Kidney glomerular epithelial cell (primary cell): Measurements from ENCODE around the gene GNAT1.
A peak's percentile ranks its signal among the peaks of the same experiment; 100 is the strongest.

ENCODE experiments used
- DNase-seq: peaks from one replicate; lab custom pipeline; 2025; lab: John Stamatoyannopoulos, UW

Gene GNAT1

DNA sequence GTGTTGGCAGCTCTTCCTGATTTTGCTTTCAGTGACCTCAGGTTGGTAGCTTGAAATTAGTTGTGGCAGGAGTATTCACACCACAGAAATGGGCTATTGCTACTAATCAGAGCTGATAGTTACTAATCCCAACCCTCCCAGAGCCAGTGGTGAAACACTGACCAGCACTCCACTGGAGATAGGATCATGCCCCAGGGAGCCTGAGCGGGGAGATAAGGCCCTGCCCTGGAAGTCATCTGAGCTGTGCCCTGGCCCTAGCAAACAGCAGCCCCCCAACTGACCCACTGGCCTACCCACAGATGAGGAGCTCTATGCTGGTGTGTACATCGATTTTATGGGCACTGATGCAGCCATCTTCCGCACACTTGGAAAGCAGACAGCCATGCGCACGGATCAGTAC is 9.4 kb upstream of the GNAT1 start:
- DNase-seq = no peak

DNA sequence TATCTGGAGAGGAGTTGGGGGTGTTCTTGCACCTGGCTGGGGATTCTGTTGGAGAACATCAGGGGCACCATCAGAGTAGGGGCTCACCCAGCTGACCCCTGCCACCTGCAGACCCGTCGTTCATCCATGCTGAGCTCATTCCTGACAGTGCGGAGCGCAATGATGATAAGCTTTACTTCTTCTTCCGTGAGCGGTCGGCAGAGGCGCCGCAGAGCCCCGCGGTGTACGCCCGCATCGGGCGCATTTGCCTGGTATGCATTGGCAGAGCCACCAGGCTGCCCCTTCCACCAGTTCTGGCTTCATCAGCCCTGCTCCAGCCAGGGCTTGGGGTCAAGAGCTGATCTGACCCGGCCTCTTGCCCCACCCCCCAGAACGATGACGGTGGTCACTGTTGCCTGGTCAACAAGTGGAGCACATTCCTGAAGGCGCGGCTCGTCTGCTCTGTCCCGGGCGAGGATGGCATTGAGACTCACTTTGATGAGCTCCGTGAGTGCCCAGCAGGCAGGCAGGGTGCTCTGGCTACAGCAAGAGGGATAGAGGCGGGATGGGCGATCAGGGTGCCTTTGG is 8.8 kb upstream of the GNAT1 start:
- DNase-seq = no peak

DNA sequence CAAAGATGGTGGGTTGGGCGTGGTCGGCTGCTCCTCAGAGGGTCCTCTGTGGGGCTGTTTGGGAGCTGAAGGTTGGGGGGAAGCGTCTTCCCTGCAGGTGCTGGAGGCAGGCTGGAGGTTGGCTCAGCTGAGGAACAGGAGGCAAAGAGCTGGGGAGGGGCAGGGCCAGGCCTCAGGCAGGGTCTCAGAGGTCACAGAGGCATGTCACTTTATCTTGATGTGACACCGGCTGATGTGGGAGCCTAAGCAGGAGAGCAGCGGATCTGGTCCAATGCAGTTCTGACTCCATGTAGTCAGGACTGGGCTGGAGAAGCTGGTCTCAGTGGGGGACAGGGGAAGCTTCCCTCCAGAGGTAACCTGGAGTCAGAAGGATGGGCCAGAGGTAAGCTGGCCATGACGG is 7.7 kb upstream of the GNAT1 start:
- no peak for DNase-seq

DNA sequence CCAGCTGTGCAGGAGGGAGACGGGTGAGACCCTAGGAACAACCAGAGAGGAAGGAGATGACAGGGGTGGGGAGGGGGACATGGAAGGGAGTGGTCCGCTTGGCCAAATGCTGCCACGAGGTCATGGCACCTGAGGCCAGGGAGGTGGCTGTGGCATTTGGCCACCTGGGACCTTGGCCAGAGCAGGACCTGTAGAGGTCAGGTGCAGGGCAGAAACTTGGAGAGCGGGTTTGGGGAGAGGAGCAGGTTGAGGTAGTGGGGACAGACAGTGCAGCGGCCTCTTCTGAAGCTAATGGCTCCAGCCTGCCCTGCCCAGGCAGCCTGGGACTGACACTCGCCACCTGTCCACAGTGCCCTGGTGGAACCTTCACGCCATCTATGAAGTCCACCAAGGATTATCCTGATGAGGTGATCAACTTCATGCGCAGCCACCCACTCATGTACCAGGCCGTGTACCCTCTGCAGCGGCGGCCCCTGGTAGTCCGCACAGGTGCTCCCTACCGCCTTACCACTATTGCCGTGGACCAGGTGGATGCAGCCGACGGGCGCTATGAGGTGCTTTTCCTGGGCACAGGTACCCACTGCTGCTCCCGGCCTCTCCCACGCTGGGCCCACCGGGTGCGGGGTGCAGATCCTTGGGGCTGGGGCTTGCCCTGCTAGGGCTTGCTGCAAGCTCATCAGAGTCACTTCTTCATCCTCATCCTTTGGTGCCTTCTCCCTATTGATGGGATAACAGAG is 7.0 kb upstream of the GNAT1 start:
- no peak for DNase-seq

DNA sequence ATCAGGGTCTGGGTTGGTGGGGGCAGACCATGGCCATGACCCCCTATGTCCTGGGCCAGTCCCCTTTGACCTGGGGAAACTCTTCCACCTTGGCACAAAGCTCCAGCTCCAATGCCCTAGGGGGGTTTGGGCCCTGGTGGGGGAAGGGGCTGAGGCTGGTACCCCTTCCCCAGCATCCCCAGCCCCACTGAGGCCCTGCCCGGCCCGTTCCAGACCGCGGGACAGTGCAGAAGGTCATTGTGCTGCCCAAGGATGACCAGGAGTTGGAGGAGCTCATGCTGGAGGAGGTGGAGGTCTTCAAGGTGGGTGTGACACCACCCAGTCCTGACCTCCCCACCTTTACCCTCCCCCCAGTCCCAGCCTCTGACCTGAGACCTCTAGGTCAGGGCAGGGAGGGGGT is 6.2 kb upstream of the GNAT1 start:
- no peak for DNase-seq

DNA sequence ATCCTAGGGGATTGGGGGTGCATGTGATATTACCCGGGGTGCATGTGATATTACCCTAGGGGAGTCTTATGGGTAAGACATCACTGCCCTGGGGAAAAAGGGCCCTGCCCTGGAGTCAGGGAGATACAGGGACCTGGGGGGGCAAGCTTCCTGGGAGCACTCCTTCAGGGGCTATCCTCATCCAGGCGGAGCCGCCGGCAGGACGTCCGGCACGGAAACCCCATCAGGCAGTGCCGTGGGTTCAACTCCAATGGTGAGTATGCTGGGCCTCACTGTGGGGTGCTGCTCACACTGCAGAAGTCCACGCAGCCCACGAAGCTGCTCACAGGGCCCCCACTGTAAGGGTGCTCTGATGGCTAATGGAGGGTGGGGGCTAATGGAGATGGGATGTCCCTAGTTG is 5.3 kb upstream of the GNAT1 start:
- DNase-seq = no peak

DNA sequence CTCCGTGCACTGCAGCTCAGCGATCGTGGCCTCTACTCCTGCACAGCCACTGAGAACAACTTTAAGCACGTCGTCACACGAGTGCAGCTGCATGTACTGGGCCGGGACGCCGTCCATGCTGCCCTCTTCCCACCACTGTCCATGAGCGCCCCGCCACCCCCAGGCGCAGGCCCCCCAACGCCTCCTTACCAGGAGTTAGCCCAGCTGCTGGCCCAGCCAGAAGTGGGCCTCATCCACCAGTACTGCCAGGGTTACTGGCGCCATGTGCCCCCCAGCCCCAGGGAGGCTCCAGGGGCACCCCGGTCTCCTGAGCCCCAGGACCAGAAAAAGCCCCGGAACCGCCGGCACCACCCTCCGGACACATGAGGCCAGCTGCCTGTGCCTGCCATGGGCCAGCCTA is 3.7 kb upstream of the GNAT1 start:
- no peak for DNase-seq

DNA sequence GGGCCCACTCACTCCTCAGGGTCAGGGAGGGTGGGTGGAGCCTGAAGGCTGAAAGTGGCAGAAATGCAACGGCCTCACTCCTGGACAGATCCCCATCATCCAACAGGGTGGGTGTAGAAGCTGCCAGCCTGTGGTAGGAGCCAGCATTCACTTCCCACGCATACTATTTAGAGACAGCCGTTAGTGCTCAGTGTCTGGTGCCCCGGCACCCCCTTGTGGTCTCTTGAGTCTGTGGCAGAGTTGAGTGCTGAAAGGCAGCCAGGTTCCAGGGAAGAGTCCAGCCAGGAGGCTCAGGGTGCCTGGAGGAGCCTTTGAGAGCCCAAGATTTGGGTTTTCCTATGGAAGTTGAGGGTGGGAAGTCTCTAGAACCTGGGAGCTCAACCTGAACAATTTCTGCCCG is 2.1 kb upstream of the GNAT1 start:
- peak; percentile 92 for DNase-seq

DNA sequence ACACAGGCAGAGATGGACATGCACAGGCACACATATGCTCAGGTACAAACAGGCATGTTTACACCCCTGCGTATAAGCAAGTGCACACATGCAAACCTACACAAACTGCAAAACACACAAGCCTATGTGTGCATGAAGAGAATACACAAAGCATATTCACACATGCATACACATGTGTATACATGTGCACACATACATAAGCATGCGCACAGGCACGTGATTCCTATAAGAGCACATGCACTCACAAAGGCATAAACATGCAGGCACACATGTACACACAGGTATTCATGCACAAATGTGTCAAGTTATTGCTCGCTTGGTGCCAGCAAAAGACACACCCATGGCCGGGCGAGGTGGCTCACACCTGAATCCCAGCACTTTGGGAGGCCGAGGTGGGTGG is 1.4 kb upstream of the GNAT1 start:
- no peak for DNase-seq

DNA sequence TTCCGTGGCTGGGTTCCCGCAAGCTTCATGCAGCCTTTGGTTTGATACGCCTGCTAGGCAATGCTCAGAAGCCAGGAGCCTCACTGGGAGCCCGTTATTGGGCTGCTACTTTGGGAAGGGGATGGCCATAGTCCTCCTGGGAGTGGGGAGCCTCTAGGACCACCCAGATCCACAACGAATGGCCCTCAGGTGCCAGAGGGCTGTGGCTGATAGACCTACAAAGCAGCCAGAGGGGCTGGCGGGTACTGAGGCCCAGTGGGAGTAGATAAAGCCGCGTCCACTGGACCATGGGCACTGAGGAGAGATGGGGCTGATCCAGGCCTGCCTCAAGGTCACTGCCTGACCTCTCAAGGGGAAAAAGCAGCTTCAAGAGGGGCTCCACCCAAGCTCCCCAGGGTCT is 714 bp downstream of the GNAT1 start:
- no peak for DNase-seq

DNA sequence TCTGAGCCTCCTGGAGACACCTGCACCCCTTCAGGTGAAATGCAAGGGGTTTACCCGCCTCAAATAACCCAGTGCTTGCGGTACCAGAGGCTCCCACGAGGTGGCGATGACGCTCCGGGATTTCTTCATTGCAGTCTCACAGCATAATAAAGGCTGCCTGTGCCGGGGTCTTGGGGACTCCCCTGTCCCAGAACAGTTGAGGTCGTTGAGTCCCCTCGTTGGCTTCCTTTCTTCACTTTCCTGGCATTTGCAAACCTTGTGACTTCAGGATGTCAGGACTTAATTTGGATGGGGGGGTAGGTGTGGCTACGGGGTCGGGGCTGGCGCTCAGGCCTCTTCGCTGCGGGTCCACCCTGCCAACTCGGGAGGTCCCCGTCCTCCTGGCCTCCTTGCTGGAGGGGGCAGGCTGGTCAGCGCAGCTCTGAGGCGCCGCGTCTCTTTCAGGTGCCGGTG is 1.3 kb downstream of the GNAT1 start:
- DNase-seq = peak; percentile 42

DNA sequence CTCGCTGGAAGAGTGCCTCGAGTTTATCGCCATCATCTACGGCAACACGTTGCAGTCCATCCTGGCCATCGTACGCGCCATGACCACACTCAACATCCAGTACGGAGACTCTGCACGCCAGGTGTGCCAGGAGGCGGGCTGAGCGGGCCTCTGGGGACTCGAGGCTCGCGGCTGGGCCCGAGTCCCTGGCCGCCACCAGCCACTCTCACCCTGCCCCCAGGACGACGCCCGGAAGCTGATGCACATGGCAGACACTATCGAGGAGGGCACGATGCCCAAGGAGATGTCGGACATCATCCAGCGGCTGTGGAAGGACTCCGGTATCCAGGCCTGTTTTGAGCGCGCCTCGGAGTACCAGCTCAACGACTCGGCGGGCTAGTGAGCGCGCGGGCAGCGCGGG is 1.9 kb downstream of the GNAT1 start:
- no peak for DNase-seq

DNA sequence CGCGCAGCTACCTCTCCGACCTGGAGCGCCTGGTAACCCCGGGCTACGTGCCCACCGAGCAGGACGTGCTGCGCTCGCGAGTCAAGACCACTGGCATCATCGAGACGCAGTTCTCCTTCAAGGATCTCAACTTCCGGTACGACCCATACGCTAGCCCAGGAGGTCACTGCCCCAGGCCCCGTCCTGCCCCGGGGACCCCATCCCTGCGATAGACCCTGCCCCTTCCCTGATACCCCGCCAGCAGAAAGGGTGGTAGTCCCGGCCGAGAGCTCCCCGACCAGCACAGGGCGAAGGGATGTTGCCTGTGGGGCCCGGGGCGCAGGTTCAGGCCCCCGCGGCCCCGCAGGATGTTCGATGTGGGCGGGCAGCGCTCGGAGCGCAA is 2.3 kb downstream of the GNAT1 start:
- DNase-seq = no peak

DNA sequence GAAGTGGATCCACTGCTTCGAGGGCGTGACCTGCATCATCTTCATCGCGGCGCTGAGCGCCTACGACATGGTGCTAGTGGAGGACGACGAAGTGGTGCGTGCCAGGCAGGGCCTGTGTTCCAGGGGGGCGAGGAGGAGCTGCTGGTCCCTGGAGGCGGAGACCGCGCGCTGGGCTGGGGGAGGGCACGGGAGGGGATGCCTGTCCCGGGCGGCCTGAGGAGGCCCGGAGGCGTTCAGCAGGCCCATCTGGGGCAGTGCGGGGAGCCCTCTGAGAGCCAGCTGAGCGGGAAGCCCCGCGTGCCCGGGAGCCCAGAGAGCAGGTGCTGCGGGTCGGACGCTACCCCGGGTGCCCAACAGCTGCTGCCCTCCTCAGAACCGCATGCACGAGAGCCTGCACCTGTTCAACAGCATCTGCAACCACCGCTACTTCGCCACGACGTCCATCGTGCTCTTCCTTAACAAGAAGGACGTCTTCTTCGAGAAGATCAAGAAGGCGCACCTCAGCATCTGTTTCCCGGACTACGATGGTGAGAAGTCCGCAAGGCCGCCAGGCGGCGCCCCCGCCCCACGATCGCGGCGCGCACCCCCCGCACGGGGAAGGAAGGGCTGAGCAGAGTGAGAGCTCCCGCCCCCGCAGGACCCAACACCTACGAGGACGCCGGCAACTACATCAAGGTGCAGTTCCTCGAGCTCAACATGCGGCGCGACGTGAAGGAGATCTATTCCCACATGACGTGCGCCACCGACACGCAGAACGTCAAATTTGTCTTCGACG is 2.9 kb downstream of the GNAT1 start:
- DNase-seq = peak; percentile 37

DNA sequence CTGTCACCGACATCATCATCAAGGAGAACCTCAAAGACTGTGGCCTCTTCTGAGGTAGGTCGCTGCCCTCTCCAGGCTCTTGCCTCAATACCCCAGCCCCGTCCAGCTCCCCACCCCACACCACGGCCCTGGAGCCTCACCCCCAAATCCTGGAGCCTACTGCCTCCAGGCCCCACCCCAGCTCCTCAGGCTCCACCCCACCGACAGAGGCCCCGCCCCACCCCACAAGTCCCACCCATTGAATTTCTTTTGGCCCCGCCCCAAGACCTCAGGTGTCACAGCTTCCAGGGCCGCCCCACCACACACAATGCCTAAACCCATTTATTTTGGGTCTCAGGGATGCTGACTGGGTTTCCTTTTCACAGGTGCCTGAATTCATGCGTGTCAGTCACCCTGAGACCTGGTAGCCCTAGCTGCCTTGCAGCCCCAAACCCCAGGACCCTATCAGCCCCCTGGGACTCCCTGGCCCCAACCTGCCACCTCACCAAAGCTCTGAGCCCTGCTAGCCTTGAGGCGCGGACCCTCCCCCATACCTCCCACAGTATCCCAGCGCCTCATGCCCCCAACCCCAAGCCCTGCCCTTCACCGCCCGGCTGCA is 3.6 kb downstream of the GNAT1 start:
- no peak for DNase-seq

DNA sequence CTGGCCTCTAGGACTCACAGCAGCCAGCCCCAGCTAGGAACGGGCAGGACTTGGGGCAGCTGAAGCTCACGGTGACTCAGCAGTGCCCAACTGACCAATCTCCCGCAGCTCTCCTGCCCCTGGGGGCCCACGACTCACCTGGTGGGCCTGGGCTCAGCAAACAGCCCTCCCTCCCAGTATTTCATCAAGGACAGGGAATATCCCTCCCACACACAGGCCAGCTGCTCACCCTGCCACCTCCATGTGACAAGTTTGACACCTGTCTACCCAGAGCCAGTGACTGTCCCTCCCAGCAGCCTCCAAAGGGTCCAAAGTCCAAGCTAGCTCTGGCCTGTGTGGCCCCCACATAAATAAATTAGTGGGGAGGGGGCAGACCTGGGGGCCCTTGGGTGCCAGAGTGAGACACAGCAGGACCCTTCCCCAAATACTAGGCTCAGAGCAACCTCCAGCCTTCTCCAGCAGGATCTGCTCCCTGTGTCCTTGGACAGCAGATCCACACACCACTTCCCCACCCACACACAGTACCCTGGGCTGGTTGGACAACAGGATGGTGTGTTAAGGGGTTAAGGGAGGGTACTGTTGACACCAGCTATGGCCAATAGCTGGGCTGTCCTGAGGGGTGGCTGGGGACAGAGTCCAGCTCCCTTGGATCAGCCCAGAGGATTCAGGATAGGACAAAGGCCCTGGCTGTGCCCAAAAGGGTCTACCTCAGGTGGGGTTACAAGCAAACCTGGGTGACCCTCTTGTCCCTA is 4.3 kb downstream of the GNAT1 start:
- DNase-seq = no peak

DNA sequence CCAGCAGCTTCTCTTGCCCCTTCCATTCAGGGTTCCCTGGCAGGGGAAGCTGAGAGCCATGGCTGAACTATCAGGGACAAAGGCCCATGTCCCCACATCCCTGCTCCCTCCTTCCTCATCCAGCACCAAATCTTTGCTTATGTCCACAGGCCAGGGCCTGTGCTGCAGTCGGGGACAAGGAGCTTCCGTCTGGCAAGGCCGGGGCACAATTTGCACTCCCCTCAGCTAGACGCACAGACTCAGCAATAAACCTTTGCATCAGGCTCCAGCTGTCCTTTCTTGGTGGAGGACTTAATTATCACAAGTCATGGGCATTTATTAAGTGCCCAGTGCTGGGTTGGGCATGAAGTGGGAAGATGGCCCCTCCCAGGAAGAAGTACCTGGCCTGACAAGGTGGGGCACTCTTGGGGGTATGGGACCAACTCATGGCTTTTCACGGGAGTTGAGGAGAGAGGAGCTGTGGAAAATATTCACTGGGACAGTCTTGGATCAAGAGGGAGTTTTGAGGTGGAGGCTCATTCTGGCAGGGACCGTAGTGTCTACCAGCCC is 4.9 kb downstream of the GNAT1 start:
- DNase-seq = no peak

DNA sequence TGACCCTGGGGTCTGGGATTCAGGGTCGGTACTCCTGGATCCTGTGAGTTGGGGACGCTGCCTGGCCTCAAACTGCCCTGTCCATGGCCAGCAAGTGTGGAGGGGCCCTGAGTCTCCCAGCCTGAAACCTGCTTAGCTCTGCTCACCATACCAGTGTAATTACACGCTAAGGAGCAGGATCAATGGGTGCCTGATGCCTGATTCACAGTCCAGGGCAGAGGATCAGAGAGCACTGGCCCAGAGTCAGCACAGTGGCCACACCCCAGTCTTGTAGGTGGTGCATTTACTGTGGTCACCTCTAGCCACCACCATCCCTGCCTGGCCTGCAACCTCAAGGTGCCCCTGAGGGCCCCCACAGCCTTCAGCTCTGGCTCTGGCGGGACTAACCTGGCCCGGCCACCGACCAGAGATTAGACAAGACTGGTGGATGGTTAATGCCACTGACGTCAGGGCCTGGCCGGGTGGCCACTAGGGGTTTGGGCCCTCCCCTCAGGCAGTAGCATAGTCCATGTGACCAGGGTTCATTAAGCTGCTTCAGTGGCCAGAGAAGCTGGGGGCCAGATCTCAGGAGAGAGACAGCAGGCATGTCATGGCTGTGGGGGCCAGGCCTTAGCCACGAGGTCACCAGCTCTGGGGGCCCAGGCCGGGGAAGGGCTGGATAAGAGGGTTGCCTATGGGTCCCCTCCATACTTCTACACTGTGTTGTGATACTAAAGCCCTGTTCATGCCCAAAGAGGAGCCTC is 10.3 kb downstream of the GNAT1 start:
- DNase-seq = no peak

DNA sequence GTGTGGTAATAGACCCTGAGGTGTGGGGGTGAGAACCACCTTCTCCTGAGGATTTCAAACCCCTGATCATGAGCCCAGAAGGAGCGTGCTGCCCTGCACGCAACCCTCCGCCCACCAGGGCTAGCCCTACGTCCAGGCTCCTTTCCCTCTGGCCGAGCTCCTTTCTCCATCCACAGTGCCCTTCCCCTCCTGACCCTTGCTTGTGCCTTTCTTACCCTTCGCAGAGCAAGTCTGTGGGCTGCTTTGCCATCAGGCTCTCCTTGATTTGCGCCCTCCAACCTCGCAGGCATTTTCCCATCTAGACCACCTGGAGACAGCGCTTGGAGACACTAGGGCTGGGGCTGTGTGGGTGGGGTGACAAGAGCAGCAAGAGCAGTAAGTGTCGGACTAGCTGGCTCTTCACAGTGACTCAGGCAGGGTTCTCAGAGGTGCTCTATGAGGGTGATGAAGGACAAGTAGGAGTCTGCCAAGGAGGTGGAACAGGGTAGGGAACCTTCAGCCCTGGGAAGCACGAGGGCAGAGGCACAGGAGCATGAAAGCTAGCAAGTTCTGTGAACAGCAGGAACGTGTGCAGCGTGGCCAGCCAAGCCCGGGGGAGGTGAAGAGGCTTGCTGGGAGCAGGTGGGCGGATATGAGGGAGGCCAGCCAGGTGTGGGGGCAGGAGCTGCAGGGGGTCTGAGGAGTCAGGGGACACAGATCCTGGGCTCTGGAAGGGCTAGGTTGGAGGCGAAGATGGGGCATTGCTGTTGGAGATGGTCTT is 11.1 kb downstream of the GNAT1 start:
- DNase-seq = no peak

DNA sequence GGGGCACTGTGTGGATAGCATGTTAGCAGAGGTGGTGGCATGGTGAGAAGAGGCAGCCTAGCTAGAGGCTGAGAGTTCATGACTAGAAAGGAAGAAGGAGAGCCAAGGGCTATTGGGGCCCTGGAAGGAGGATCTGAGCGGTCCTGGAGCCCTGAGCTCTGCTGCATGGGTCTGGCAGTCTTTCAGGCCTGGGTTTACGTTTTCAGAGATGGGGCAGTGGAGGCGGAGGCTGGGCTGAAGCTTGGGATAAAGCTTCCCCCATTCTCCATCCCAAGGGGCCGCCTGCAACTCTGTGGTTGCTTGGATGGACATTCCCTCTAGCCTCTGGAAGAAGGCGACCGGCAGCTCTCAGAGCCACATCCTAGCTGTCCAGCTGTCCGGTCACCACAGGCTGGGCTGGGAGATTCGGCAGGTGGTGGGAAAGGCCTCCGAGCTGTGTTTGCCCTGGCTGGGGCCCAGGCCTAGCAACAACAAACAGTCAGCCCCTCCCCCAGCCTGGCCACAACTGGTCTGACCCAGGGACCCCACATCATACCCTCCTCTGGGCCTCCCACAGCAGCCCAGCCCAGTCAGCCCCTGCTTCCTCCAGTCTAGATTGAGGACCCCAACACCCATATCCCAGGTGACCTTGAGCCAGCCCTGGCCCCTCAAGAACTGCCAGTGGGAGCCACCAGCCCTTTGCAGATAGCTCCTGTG is 11.9 kb downstream of the GNAT1 start:
- no peak for DNase-seq
